CD4-positive, alpha-beta T cell treated with Interleukin-15 for 4 hours (primary cell): ENCODE data around the gene RAB2B.
A peak's percentile ranks its signal among the peaks of the same experiment; 100 is the strongest.
"Not testable (repeated sequence)": the region's sequence is repeated elsewhere in the genome, so short reads cannot be mapped to it uniquely, and the experiment has no call there.

ENCODE experiments used
- DNase-seq: peaks from one replicate; pipeline ENCODE4 v3.0.0-alpha.2; 2020; ENCODE audit warnings: low spot score

Gene RAB2B

GRCh38 chr14:21486640-21487087, 9.9 kb upstream of the RAB2B start:
- no peak for DNase-seq

- DNase-seq = no peak
Observed at GRCh38 chr14:21476523-21476924, 235 bp downstream of the RAB2B start.

GRCh38 chr14:21475767-21476522, 814 bp downstream of the RAB2B start:
- no peak for DNase-seq

- DNase-seq = no peak
Observed at GRCh38 chr14:21467616-21468015, 9.1 kb downstream of the RAB2B start.

GRCh38 chr14:21455912-21456667, 20.7 kb downstream of the RAB2B start, which contains the start of gene CHD8:
CHD8 (minus strand) TSS chr14:21456123; CDS start chr14:21431643, 24,480 bp downstream.
- peak; percentile 100 for DNase-seq

- no peak for DNase-seq
Observed at GRCh38 chr14:21455592-21455911, 21.2 kb downstream of the RAB2B start.

GRCh38 chr14:21454843-21455544, 21.8 kb downstream of the RAB2B start:
- DNase-seq = no peak

- no peak for DNase-seq
Observed at GRCh38 chr14:21449899-21450216, 26.9 kb downstream of the RAB2B start.

GRCh38 chr14:21442657-21443056, 34.1 kb downstream of the RAB2B start:
- not testable (repeated sequence) for DNase-seq

GRCh38 chr14:21440859-21441258, 35.9 kb downstream of the RAB2B start:
- DNase-seq = no peak

GRCh38 chr14:21437063-21437901, 39.5 kb downstream of the RAB2B start:
- DNase-seq = peak; percentile 99

- DNase-seq = no peak
Observed at GRCh38 chr14:21436567-21437062, 40.1 kb downstream of the RAB2B start.

GRCh38 chr14:21431126-21431525, 45.6 kb downstream of the RAB2B start:
- DNase-seq = no peak

- no peak for DNase-seq
Observed at GRCh38 chr14:21428930-21429329, 47.8 kb downstream of the RAB2B start.

GRCh38 chr14:21426692-21427091, 50.1 kb downstream of the RAB2B start:
- DNase-seq = no peak

- DNase-seq = no peak
Observed at GRCh38 chr14:21419528-21419927, 57.2 kb downstream of the RAB2B start.

GRCh38 chr14:21415329-21415728, 61.4 kb downstream of the RAB2B start:
- no peak for DNase-seq

GRCh38 chr14:21414137-21414631, 62.6 kb downstream of the RAB2B start:
- no peak for DNase-seq
